Measurements from ENCODE around the gene WFIKKN2.

GRCh38 chr17:50891577-50891989, 56.2 kb downstream of the WFIKKN2 start:
- TF ChIP-seq NR1H2 (CRISPR knock-in tag; IDR thresholded peaks at IDR 0.05) (no peak), HMGXB4 (CRISPR knock-in tag; IDR thresholded peaks at IDR 0.05) (no peak), CTCF (IDR thresholded peaks at IDR 0.05) (no peak), IRF1 (CRISPR knock-in tag; IDR thresholded peaks at IDR 0.05) (no peak), ARID4B (CRISPR knock-in tag; IDR thresholded peaks at IDR 0.05; ENCODE audit: borderline replicate concordance) (no peak)
